ENCODE data around the gene KIFC1.
A peak's percentile ranks its signal among the peaks of the same experiment; 100 is the strongest.
"Not testable (repeated sequence)": the region's sequence is repeated elsewhere in the genome, so short reads cannot be mapped to it uniquely, and the experiment has no call there.

The KIFC1 gene

GRCh38 chr6:33391278-33391921, at the start of gene KIFC1:
TSS of gene KIFC1 (plus strand) at chr6:33391823. CDS start at chr6:33391986, 163 bp downstream.
- peak; percentile 99 for DNase-seq

DNA sequence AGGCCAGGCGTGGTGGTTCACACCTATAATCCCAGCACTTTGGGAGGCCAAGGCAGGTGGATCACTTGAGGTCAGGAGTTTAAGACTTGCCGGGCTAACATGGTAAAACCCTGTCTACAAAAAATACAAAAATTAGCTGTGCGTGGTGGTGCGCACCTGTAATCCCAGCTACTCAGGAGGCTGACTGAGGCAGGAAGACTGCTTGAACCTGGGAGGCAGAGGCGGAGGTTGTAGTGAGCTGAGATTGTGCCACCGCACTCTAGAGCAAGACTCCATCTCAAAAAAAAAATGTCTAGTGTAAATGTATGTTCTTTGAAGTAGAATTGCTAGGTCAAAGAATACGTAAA, 48.0 kb upstream of the KIFC1 start:
- not testable (repeated sequence) for DNase-seq

DNA sequence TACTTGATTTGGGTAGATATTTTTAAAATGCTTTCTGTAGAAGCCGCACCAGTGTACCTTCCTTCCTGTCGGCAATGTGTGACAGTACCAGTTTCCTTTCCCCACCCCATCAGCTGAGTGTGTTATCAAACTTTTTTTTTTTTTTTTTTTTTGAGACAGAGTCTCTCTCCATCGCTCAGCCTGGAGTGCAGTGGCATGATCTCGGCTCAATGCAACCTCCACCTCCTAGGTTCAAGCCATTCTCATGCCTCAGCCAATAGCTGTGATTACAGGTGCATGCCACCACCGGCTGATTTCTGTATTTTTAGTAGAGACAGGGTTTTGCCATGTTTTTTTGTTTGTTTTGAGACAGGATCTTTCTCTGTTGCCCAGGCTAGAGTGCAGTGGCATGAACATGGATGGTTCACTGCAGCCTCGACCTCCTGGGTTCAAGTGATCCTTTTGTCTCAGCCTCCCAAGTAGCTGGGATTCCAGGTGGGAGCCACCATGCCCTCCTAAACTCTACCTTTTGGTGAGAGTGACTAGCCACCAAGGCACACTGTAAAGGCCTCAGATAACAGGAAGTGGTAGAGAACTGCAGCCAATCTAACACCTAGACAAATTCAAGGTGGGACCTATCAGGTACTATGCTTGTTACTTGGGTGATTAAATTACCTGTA, 47.5 kb upstream of the KIFC1 start:
- DNase-seq: peak; percentile 88

GRCh38 chr6:33344701-33345697, 46.6 kb upstream of the KIFC1 start:
- DNase-seq: peak; percentile 89

- DNase-seq: not testable (repeated sequence)
These were observed 44.7 kb upstream of the KIFC1 start for GRCh38 chr6:33346972-33347371.

DNA sequence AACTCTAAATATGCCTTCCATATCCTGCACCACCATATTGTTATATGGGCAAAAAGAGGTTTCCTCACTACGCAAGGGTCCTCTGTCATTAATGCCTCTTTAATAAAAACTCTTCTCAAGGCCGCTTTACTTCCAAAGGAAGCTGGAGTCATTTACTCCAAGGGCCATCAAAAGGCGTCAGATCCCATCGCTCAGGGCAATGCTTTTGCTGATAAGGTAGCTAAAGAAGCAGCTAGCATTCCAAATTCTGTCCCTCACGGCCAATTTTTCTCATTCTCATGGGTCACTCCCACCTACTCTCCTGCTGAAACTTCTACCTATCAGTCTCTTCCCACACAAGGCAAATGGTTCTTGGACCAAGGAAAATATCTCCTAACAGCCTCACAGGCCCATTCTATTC, 43.8 kb upstream of the KIFC1 start:
- no peak for DNase-seq

- DNase-seq: not testable (repeated sequence)
These were observed 35.8 kb upstream of the KIFC1 start for GRCh38 chr6:33355860-33356259.

- no peak for DNase-seq
These were observed 35.3 kb upstream of the KIFC1 start for GRCh38 chr6:33356295-33356694.

GRCh38 chr6:33357160-33357871, 34.3 kb upstream of the KIFC1 start:
- not testable (repeated sequence) for DNase-seq

DNA sequence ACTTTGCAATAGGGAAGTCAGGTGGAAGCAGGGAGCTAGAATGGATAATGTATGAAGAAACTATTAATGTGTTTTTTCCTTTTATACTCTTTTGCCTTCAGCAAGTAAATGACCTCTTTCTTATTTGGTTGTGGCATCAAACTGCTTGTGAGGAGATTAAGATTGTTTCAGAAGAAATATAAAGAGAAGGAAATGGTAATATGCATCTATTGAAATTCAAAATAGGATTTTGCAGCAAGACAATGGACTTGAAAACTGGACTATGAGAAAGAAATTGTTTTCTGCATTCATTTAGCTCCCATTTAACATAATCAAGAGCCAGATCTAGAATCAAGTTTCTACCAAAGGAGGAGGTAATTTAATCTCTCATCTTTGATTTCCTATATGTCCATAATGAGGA, 32.3 kb upstream of the KIFC1 start:
- no peak for DNase-seq

GRCh38 chr6:33363486-33363885, 28.1 kb upstream of the KIFC1 start:
- DNase-seq: not testable (repeated sequence)

DNA sequence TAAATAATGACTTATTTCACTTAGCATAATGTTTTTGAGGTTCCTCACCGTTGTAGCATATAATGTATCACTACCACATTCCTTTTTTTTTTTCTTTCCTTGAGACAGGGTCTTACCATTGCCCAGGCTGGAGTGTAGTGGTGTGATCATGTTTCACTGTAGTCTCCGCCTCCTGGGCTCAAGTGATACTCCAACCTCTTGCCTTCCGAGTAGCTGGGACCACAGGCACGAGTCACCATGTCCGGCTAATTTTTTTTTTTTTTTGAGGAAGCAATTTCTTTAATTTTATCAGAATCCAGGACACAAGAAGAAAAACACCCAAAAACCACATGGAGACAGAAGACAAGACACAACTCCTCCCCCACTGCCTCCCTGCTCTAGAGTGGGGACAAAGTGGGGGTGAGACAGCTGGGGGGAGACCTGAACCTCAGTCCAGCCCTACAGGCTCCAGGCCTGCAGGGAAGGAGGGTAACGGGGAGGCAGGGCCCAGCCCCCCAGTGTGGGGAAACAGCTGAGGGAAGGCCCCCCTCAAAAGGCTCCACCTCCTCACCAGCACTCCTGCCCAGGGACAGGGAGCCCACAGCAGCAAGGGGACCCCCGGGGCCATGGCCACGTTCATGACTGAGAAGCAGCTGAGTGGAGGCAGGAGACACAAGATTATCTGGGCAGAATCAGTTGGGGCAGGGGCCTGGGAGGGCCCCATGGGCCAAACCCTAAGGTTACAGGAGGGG, 27.0 kb upstream of the KIFC1 start:
- not testable (repeated sequence) for DNase-seq

GRCh38 chr6:33365206-33365971, 26.2 kb upstream of the KIFC1 start:
- not testable (repeated sequence) for DNase-seq

- DNase-seq: no peak
These were observed 24.5 kb upstream of the KIFC1 start for GRCh38 chr6:33367009-33367714.

DNA sequence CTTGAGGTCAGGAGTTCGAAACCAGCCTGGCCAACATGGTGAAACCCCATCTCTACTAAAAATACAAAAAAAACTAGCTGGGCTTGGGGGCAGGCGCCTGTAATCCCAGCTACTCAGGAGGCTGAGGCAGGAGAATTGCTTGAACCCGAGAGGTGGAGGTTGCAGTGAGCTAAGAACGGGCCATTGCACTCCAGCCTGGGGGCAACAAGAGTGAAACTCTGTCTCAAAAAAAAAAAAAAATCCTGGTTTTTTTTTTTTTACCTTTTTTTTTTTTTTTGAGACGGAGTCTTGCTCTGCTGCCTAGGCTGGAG, 24.0 kb upstream of the KIFC1 start:
- DNase-seq: not testable (repeated sequence)

- not testable (repeated sequence) for DNase-seq
These were observed 19.7 kb upstream of the KIFC1 start for GRCh38 chr6:33371901-33372300.

DNA sequence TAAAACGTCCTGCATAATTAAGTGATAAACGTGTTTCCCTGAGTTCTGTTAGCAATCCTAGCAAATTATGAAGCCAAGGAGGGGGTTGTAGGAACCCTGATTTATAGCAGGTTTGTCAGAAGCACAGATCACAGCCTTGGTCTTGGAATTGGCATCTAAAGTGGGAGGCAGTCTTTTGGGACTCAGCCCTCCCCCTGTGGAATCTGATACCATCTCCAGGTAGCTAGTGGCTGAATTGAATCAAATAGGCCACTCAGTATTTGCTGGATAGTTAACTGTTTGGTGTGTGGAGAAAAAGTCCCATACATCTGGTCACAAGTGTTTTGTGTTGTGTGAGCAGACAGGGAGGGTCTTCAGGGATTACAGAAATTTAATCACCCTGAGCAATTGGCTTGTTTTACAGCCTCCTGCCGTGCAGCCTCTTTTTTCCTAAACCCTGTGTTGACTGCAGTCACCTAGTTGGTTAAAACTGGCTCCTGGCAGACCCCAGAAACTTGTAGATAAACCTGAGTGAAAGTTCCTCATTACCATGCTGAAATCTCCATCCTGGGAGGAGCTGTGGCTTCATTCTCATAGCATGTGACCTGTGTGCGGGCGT, 19.0 kb upstream of the KIFC1 start:
- DNase-seq: no peak

GRCh38 chr6:33373960-33374910, 17.4 kb upstream of the KIFC1 start:
- DNase-seq: peak; percentile 16

- DNase-seq: no peak
These were observed 16.4 kb upstream of the KIFC1 start for GRCh38 chr6:33375143-33375671.
